ENCODE results near the gene ZSWIM3. TPM values are rescaled to one million over a fixed set of nuclear protein-coding genes. Genes with fewer than 3 reads are reported as not detected.

The ZSWIM3 gene
- total RNA-seq = 4.9 and 5.4 TPM in 2 replicates

GRCh38 chr20:45857114-45857881, at the start of gene ZSWIM3, which contains the start of gene ACOT8:
ZSWIM3 (plus strand) TSS chr20:45857614; CDS start chr20:45857826, 212 bp downstream.
ACOT8 (minus strand) TSS chr20:45857392; CDS start chr20:45857315, 77 bp downstream.

GRCh38 chr20:45812157-45813005, 45.0 kb upstream of the ZSWIM3 start, which contains the start of gene UBE2C:
UBE2C (plus strand) TSS chr20:45812644; CDS start chr20:45812696, 52 bp downstream.

GRCh38 chr20:45827030-45827652, 30.3 kb upstream of the ZSWIM3 start, which contains the start of gene TNNC2:
TNNC2 (minus strand) TSS chr20:45827312; CDS start chr20:45827248, 64 bp downstream.

GRCh38 chr20:45833030-45833882, 24.2 kb upstream of the ZSWIM3 start, which contains the start of gene SNX21:
SNX21 (plus strand) TSS chr20:45833799; CDS start chr20:45833920, 121 bp downstream.

GRCh38 chr20:45880988-45881788, 23.8 kb downstream of the ZSWIM3 start, which contains the start of gene ZSWIM1:
ZSWIM1 (plus strand) TSS chr20:45881227; CDS start chr20:45882593, 1,366 bp downstream.

GRCh38 chr20:45887346-45887715, 29.9 kb downstream of the ZSWIM3 start, which contains the start of gene SPATA25:
SPATA25 (minus strand) TSS chr20:45887622; CDS start chr20:45887590, 32 bp downstream.

GRCh38 chr20:45890985-45891983, 33.9 kb downstream of the ZSWIM3 start, which contains the start of the genes CTSA and NEURL2:
CTSA (plus strand) TSS chr20:45891335; CDS start chr20:45891569, 234 bp downstream.
NEURL2 (minus strand) TSS chr20:45891208; CDS start chr20:45890991, 217 bp downstream.

GRCh38 chr20:45911486-45912343, 54.3 kb downstream of the ZSWIM3 start, which contains the start of gene PLTP:
PLTP (minus strand) TSS chr20:45912155; CDS start chr20:45911452, 703 bp downstream.

Other genes starting within 250 kb of the ZSWIM3 start
- not detected in 2 replicates for gene WFDC10A, start 227.9 kb upstream of the ZSWIM3 start, total RNA-seq
- not detected in 2 replicates for gene WFDC9, start 226.3 kb upstream of the ZSWIM3 start, total RNA-seq
- not detected in 2 replicates for gene WFDC11, start 187.4 kb upstream of the ZSWIM3 start, total RNA-seq
- gene WFDC13, start 155.6 kb upstream of the ZSWIM3 start, total RNA-seq = not detected in 2 replicates
- not detected in 2 replicates for gene WFDC10B, start 152.6 kb upstream of the ZSWIM3 start, total RNA-seq
- gene SPINT4, start 135.3 kb upstream of the ZSWIM3 start, total RNA-seq = not detected in 2 replicates
- gene WFDC3, start 65.7 kb upstream of the ZSWIM3 start, total RNA-seq = 0.44 and 0.50 TPM in 2 replicates
- gene DNTTIP1, start 65.7 kb upstream of the ZSWIM3 start, total RNA-seq = 18.5 and 27.4 TPM in 2 replicates
- gene UBE2C, start 45.0 kb upstream of the ZSWIM3 start, total RNA-seq = 17.6 and 46.8 TPM in 2 replicates
- 0.12 and 0.44 TPM in 2 replicates for gene TNNC2, start 30.3 kb upstream of the ZSWIM3 start, total RNA-seq
- gene SNX21, start 23.8 kb upstream of the ZSWIM3 start, total RNA-seq = 58.0 and 65.3 TPM in 2 replicates
- gene ACOT8, start 222 bp upstream of the ZSWIM3 start, total RNA-seq = 33.4 and 41.5 TPM in 2 replicates
- 3.3 and 4.0 TPM in 2 replicates for gene ZSWIM1, start 23.6 kb downstream of the ZSWIM3 start, total RNA-seq
- gene SPATA25, start 30.0 kb downstream of the ZSWIM3 start, total RNA-seq = 0.62 and 1.5 TPM in 2 replicates
- 6.1 and 6.5 TPM in 2 replicates for gene NEURL2, start 33.6 kb downstream of the ZSWIM3 start, total RNA-seq
- gene CTSA, start 33.7 kb downstream of the ZSWIM3 start, total RNA-seq = 50.4 and 69.5 TPM in 2 replicates
- 7.0 and 23.5 TPM in 2 replicates for gene PLTP, start 54.5 kb downstream of the ZSWIM3 start, total RNA-seq
- gene PCIF1, start 77.1 kb downstream of the ZSWIM3 start, total RNA-seq = 11.5 and 12.9 TPM in 2 replicates
- gene ZNF335, start 114.6 kb downstream of the ZSWIM3 start, total RNA-seq = 13.6 and 17.9 TPM in 2 replicates
- gene MMP9, start 151.3 kb downstream of the ZSWIM3 start, total RNA-seq = under 0.01 and 0.77 TPM in 2 replicates
- gene SLC12A5, start 171.6 kb downstream of the ZSWIM3 start, total RNA-seq = under 0.01 TPM in 1 of 2 replicates, not detected in the other
- gene NCOA5, start 232.3 kb downstream of the ZSWIM3 start, total RNA-seq = 9.2 and 11.1 TPM in 2 replicates